Measurements from ENCODE around the gene ZNF385A.

The ZNF385A gene

GRCh38 chr12:54384591-54385041 lies at the start of gene ZNF385A:
Gene ZNF385A (minus strand): TSS chr12:54384733. CDS start chr12:54384514, 219 bp downstream.
- no peak for DNase-seq

GRCh38 chr12:54432815-54433164 lies 48.3 kb upstream of the ZNF385A start:
- no peak for DNase-seq

GRCh38 chr12:54431911-54432814 lies 47.6 kb upstream of the ZNF385A start:
- no peak for DNase-seq

- DNase-seq: no peak
Observed at GRCh38 chr12:54430471-54431069, 46.0 kb upstream of the ZNF385A start.

- no peak for DNase-seq
Observed at GRCh38 chr12:54429014-54429471, 44.5 kb upstream of the ZNF385A start.

DNA sequence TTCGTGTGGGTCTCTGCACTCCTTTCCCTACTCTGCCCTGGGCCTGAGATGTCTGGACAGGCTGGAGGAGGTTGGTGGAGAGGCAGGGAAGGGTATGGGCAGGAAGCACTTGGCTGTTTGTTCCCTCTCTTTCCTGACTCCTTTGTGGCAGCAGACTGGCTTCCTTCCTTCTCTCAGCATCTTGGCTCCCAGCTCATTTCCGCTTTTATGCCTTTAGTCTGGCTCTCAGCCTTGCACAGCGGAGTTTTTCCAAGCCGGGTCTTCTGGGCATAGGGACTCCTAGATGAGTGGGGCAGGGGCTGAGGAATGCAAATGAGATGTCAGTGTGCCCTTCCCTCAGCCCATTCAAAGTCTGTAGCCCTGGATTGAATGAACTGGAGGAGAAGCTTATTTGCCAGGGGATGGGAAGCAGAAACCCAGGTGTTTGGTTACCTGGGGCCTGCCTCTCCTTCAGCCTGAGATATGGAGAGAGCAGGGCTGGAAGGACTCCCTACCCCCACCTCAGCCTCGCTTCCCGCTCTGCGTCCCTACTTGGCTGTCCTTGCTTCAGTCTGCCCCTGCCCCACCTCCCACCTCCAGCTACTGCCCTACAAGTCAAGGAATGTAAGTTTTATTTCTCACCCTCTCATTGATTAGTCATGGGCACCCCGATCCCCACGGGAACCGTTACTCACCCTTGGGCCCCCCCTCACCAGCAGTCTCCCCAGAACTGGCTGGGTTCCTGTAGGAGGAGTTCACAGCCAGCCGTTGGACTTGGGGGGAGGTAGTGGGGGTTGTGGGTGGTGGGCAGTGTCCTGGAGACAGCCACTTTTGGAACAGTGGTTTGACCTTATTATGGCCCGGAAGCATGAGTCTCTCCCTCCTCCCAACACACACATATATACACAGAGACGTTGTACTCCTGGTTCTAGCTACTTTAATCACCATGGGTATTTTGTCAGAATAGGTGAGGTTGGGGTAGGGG lies 43.8 kb upstream of the ZNF385A start:
- no peak for DNase-seq

- no peak for DNase-seq
Observed at GRCh38 chr12:54427106-54427505, 42.6 kb upstream of the ZNF385A start.

GRCh38 chr12:54426690-54427089 lies 42.2 kb upstream of the ZNF385A start:
- no peak for DNase-seq

DNA sequence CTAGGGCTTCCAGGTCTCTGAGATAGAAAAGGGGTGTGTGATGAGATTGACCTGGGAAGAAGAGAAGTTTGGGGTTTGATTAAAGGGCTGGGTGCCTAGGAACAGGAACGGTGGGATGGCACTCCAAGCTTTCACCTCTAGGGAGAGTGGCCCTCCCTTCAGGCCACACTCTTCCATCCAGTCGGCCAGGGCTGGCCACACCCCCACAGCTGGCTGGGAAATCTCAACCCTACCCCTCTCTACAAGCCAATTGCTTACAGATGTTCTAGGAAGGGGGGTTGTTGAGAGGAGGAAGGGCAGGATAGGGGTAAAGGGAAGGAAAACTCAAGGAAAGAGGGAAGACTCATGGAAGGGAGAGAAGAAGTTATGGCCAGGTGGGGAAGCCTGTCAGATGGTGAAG lies 41.2 kb upstream of the ZNF385A start:
- no peak for DNase-seq

DNA sequence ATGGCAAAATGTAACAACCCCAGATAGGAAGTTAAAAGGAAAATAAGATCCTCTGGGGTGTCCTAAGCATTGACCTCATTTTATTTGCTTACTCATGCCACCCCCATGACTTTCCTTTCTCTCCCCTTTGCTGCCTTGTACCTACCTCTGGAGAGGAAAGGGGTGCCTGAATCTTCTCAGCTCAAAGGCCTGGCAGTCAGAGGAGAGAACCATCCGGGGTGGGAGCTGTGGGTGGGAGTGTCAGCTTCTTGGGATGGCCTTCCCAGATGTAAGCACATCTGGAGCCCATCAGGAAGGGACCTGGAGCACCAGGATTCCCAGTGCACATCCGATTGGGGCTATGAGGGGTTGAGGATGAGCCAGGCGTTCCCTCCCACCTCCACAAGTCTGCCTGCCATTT lies 39.7 kb upstream of the ZNF385A start:
- no peak for DNase-seq

- no peak for DNase-seq
Observed at GRCh38 chr12:54423816-54424150, 39.2 kb upstream of the ZNF385A start.

DNA sequence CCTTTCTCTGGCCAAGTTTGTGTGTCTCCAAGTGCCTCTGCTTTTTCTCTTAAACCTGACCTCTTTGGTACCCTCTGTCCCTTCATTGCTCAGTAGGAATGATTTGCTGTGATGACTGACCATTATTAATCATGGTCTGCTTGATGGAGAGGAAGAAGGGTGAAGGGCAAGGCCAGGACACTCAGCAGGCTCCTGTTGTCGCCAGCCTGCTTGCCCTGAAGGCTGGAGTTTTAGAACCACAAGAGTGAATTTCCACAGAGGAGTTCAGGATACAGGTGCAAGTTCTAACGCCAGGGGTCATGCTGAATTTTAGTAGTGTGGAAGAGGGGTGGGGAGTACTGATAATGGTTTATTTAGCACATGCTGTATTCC lies 37.3 kb upstream of the ZNF385A start:
- no peak for DNase-seq

GRCh38 chr12:54421175-54421878 lies 36.8 kb upstream of the ZNF385A start:
- DNase-seq: no peak

- no peak for DNase-seq
Observed at GRCh38 chr12:54420766-54421144, 36.2 kb upstream of the ZNF385A start.

GRCh38 chr12:54419088-54419887 lies 34.8 kb upstream of the ZNF385A start, which contains the start of gene ITGA5:
Gene ITGA5 (minus strand): TSS chr12:54419266. CDS start chr12:54419198, 68 bp downstream.
- no peak for DNase-seq

- no peak for DNase-seq
Observed at GRCh38 chr12:54418441-54419087, 34.0 kb upstream of the ZNF385A start.

- DNase-seq: no peak
Observed at GRCh38 chr12:54417712-54418440, 33.3 kb upstream of the ZNF385A start.

- DNase-seq: no peak
Observed at GRCh38 chr12:54416687-54417603, 32.4 kb upstream of the ZNF385A start.

DNA sequence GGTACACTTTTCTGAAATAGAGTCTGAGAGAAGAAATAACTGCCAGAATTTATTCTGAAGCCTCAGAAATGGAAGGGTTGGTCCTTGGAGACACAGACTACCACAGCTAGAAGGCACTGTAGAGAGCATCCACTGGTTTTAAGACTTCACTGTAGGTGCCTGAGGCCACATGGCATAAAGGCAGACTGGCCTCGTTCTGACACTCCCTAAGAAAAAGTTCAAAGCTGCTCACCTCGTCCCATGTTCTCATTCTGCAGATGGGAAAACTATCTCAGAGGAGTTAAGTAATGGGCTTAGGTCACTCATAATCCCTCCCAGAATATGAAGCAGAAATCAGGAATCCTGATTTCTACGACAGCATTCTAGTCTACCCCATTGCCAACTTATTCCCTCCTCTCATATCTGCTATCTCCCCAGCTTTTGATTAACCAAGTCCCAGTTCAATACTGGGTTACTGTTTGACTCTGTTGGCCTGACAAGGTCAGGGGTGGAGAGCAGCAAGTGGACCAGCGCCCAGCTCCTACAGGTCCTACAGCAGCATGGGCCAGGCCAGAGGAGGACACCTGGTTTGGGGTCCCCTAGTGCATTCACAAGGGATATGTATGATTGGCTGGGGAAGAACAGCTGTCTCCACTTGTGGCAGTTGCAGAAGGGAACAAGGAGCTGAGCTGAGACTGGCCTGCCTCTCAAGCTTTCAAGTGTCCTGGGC lies 30.8 kb upstream of the ZNF385A start:
- DNase-seq: no peak

Measured in NCI-H345 (cell line).